ENCODE measurements around the gene AMPD3. TPM values are rescaled to one million over a fixed set of nuclear protein-coding genes. Genes with fewer than 3 reads are reported as not detected.

Gene AMPD3
- total RNA-seq, 4 donors from 2014 or later: 104 to 185 (median 112) TPM

DNA sequence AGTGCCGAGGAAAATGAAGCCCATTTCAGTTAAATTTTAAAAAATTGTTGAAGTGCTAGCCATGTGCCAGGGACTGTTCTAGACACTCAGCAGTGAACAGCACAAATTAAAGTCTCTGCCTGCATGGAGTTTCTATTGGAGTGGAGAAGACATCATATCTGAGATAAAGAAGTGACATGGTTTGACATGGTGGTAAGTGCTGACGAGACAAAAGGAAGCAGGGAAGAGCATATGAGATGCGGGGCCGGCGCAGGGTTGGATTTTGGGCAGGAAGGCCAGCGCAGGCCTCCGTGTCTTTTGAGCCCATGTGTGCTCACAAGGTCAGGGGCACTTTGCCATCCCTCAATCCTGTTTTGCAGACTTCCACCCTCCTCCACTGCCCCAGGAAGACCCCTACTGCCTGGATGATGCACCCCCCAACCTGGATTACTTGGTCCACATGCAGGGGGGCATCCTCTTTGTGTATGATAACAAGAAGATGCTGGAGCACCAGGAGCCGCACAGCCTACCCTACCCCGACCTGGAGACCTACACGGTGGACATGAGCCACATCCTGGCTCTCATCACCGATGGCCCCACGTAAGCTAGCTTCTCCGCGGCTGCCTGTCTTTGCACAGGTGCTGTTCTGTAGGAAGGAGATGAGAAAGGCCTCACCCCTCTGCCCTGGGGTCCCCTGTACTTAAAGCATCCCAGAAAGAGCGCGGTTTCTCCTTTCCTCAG, 29.6 kb downstream of the AMPD3 start:
- TF ChIP-seq POLR2A (IDR thresholded peaks at IDR 0.05): no peak
- TF ChIP-seq, protein P1, sequence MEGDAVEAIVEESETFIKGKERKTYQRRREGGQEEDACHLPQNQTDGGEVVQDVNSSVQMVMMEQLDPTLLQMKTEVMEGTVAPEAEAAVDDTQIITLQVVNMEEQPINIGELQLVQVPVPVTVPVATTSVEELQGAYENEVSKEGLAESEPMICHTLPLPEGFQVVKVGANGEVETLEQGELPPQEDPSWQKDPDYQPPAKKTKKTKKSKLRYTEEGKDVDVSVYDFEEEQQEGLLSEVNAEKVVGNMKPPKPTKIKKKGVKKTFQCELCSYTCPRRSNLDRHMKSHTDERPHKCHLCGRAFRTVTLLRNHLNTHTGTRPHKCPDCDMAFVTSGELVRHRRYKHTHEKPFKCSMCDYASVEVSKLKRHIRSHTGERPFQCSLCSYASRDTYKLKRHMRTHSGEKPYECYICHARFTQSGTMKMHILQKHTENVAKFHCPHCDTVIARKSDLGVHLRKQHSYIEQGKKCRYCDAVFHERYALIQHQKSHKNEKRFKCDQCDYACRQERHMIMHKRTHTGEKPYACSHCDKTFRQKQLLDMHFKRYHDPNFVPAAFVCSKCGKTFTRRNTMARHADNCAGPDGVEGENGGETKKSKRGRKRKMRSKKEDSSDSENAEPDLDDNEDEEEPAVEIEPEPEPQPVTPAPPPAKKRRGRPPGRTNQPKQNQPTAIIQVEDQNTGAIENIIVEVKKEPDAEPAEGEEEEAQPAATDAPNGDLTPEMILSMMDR (IDR thresholded peaks at IDR 0.05 in 4 of 5, conservative IDR thresholded peaks at IDR 0.05 in 1 of 5): no peak
- H3K4me1 ChIP-seq: peaks cover 8 to 19% of the 10 kb centered on the region in 2 donors
- peaks cover 0 to 83% of the 10 kb centered on the region in 2 donors for H3K36me3 ChIP-seq
- H3K27ac ChIP-seq: no peak overlapping the region
- ATAC-seq (no peak), DNase-seq (no peak)
- H3K27me3 ChIP-seq: no peaks in the 10 kb centered on the region
- H3K9me3 ChIP-seq: no peaks in the 10 kb centered on the region
- in situ Hi-C loops (cut with MboI; ENCODE audit: low sequenced_read_pairs in 4 of 4): no loop called here
- intact Hi-C loops (cut with DNase I; ENCODE audit: low total_unique reads): no loop called here
- H3K4me3 ChIP-seq: no peak overlapping the region

DNA sequence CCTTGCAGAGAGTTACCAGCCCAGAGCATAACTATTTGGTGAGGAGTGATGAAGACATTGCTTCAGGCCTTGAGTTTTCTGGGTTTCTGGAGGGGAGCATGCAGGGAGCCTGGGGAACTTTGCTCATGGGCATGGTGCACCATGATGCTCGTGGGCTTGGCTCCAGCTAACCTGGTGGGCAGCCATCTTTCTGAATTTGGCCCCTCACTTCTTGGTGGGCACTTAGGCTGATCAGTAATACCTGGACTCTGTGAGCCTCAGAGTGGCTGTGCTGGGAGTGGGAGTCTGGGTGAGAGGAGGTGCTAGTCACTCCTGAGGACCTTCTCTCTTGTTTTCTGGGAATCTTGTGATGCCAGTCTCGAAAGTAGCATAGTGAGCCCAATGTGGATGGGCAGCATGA, 30.6 kb downstream of the AMPD3 start:
- Histone ChIP-seq H3K4me1 (peaks cover 17 to 27% of the 10 kb centered on the region in 2 donors), H3K36me3 (peaks cover 0 to 78% of the 10 kb centered on the region in 2 donors), H3K4me3 (no peak overlapping the region), H3K27ac (no peak overlapping the region), H3K9me3 (no peaks in the 10 kb centered on the region), H3K27me3 (no peaks in the 10 kb centered on the region)
- no peak for TF ChIP-seq POLR2A (IDR thresholded peaks at IDR 0.05)
- TF ChIP-seq, protein P1 (IDR thresholded peaks at IDR 0.05 in 4 of 5, conservative IDR thresholded peaks at IDR 0.05 in 1 of 5): no peak
- DNase-seq: no peak
- in situ Hi-C loops (cut with MboI; ENCODE audit: low sequenced_read_pairs in 4 of 4) (no loop called here), intact Hi-C loops (cut with DNase I; ENCODE audit: low total_unique reads) (no loop called here)
- no peak for ATAC-seq

DNA sequence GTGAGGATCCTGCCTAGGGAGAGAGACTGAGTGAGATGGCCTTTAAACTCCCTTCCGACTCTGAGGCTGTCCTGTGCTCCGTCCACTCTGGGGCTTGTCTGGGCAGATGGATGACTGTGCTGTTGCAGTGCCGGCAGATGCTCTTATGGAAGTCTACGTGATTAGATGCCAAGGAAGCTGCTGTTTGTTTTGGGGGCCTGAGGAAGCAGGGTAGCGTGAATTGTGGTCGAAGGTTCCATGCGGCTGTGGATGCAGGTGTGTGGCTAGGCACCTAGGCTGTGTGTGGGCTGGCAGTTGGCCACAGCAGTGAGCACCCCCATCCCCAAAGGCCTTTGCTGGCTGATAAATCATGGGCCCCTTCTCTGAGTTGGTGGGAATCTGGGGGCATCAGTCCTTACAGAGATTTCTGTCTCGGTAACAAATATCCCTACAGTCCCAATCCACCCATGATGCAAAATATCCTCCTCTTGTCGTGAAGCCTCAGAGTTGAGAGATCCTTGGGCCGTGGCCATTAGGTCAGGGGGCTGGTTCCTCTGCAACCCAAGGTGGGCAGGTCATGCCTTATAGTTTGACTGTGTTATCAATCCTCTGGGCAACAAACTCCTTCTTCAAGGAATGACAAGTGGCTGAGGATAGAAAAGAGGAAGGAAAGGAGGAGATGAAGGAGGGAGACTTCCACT, 31.2 kb downstream of the AMPD3 start:
- no peak for ATAC-seq
- no peak for DNase-seq
- Histone ChIP-seq H3K27ac (no peak overlapping the region), H3K36me3 (peaks cover 0 to 71% of the 10 kb centered on the region in 2 donors), H3K4me1 (peaks cover 20 to 26% of the 10 kb centered on the region in 2 donors), H3K27me3 (no peaks in the 10 kb centered on the region), H3K4me3 (no peak overlapping the region), H3K9me3 (no peaks in the 10 kb centered on the region)
- in situ Hi-C loops (cut with MboI; ENCODE audit: low sequenced_read_pairs in 4 of 4): no loop called here
- TF ChIP-seq POLR2A (IDR thresholded peaks at IDR 0.05): no peak
- TF ChIP-seq, protein P1 (IDR thresholded peaks at IDR 0.05 in 4 of 5, conservative IDR thresholded peaks at IDR 0.05 in 1 of 5): no peak
- intact Hi-C loops (cut with DNase I; ENCODE audit: low total_unique reads): no loop called here

DNA sequence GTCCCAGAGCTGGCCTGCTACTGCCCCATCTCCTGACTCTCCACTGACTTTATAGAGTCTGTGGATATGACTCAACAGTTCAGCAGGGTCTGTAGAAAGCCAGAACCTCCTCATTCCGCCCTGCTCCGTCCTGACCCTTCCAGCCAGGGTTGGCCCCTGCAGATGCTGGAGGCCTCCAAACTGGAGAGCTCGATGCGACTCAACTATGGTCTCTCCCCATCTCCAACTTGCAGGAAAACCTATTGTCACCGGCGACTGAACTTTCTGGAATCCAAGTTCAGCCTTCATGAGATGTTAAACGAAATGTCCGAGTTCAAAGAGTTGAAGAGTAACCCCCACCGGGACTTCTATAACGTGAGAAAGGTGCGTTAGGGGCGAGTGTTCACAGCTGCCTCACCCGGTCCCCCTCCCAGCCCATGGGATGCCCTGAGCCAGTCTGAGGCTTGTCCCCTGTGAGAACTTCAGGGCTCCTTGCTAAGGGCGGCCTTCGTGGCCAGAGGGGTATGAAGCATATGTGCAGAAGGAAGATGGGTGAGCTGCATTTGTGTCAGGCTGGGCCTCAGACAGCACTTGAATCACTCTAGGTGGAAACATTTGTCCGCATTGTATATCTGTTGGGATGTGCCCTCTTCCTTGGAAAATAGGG, 32.1 kb downstream of the AMPD3 start:
- peak overlapping the region in 2 of 4 donors; percentile 9 to 90 for H3K27ac ChIP-seq
- H3K4me3 ChIP-seq: no peak overlapping the region
- DNase-seq: no peak
- H3K27me3 ChIP-seq: no peaks in the 10 kb centered on the region
- peaks cover 0 to 63% of the 10 kb centered on the region in 2 donors for H3K36me3 ChIP-seq
- no peak for TF ChIP-seq POLR2A (IDR thresholded peaks at IDR 0.05)
- TF ChIP-seq, protein P1 (IDR thresholded peaks at IDR 0.05 in 4 of 5, conservative IDR thresholded peaks at IDR 0.05 in 1 of 5): no peak
- no peak for ATAC-seq
- H3K4me1 ChIP-seq: peaks cover 27 to 28% of the 10 kb centered on the region in 2 donors
- intact Hi-C loops (cut with DNase I; ENCODE audit: low total_unique reads): no loop called here
- in situ Hi-C loops (cut with MboI; ENCODE audit: low sequenced_read_pairs in 4 of 4): no loop called here
- no peaks in the 10 kb centered on the region for H3K9me3 ChIP-seq
